ENCODE measurements around the gene ALKBH8. TPM values are rescaled to one million over a fixed set of nuclear protein-coding genes. Genes with fewer than 3 reads are reported as not detected.
"Not testable (repeated sequence)": the region's sequence is repeated elsewhere in the genome, so short reads cannot be mapped to it uniquely, and the experiment has no call there.

Gene ALKBH8
- total RNA-seq, 6 experiments from 2014 or later: 5.6 to 9.6 (median 7.1) TPM

DNA sequence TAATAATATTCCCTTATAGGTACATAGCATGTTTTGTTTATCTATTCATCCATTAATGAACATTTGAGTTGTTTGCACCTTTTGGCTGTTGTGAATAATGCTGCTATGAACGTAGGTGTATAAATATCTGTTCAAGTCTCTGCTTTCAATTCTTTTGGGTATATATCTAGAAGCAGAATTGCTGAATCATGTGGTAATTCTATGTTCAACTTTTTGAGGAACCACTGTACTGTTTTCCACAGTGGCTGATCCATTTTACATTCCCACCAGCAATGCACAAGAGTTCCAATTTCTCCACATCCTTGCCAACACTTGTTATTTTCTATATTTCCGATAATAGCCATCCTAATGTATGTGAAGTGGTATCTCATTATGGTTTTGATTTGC lies 56.7 kb downstream of the ALKBH8 start:
- Mint-ChIP-seq H3K4me1 (ENCODE audit: low read depth) (peaks cover 10% of the 10 kb centered on the region), H3K27ac (no peak overlapping the region), H3K9me3 (no peaks in the 10 kb centered on the region), H3K27me3 (ENCODE audit: insufficient read depth) (no peaks in the 10 kb centered on the region; the same call in none of the 2 replicates), H3K4me3 (no peak overlapping the region), H3K36me3 (ENCODE audit: low read depth) (peaks cover 17% of the 10 kb centered on the region)
- TF ChIP-seq, protein P1, sequence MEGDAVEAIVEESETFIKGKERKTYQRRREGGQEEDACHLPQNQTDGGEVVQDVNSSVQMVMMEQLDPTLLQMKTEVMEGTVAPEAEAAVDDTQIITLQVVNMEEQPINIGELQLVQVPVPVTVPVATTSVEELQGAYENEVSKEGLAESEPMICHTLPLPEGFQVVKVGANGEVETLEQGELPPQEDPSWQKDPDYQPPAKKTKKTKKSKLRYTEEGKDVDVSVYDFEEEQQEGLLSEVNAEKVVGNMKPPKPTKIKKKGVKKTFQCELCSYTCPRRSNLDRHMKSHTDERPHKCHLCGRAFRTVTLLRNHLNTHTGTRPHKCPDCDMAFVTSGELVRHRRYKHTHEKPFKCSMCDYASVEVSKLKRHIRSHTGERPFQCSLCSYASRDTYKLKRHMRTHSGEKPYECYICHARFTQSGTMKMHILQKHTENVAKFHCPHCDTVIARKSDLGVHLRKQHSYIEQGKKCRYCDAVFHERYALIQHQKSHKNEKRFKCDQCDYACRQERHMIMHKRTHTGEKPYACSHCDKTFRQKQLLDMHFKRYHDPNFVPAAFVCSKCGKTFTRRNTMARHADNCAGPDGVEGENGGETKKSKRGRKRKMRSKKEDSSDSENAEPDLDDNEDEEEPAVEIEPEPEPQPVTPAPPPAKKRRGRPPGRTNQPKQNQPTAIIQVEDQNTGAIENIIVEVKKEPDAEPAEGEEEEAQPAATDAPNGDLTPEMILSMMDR (IDR thresholded peaks at IDR 0.05): no peak
- no peak for DNase-seq

DNA sequence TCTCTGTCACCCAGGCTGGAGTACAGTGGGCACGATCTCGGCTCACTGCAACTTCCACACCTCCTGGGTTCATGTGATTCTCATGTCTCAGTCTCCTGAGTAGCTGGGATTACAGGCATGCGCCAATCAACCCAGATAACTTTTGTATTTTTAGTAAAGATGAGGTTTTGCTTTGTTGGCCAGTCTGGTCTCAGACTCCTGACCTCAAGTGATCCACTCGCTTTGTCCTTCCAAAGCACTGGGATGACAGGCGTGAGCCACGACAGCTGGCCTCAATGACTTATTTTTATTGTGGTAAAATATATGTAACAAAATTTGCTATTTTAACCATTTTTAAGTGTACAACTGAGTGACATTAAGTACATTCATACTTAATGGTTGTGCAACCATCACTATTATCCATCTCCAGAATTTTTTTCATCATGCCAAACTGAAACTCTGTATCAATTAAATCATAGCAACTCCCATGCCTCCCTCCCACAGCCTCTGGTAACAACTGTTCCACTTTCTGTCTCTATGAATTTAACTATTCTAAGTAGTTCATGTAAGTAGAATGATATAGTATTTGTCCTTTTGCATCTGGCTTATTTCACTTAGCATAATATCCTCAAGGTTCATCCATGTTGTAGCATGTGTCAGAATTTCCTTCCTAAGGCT lies 57.2 kb downstream of the ALKBH8 start:
- H3K27me3 Mint-ChIP-seq (ENCODE audit: insufficient read depth): no peaks in the 10 kb centered on the region; the same call in none of the 2 replicates
- TF ChIP-seq, protein P1 (IDR thresholded peaks at IDR 0.05): no peak
- peaks cover 7% of the 10 kb centered on the region for H3K4me1 Mint-ChIP-seq (ENCODE audit: low read depth)
- H3K27ac Mint-ChIP-seq: no peak overlapping the region
- no peaks in the 10 kb centered on the region for H3K9me3 Mint-ChIP-seq
- peaks cover 15% of the 10 kb centered on the region for H3K36me3 Mint-ChIP-seq (ENCODE audit: low read depth)
- no peak for DNase-seq
- H3K4me3 Mint-ChIP-seq: no peak overlapping the region

DNA sequence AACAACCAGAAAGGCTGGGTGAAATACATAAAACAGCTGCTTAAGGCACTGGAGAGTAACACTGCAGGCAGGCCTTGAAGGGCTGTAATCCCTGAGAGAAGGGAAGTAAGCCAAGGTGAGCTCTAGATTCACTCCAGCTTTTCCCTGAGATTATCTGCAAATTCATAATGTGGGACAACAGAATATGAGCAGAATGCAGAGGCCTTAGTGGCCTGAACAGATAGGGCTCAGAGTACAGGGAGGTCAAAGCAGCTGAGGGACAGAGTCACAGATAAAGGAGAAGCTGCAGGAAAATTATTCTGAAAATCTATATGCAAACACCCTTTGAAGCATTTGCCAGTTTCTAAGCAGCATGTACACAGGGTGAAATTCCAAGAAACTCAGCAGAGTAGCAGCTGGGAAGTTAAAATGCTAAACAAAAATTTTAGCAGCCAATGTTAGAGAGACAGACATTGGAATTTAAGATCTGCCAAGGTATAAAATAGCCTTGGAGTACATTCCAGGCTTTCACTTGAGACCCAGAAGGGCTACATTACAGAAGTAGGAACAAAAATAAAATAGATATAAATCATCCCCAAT lies 59.8 kb downstream of the ALKBH8 start:
- H3K4me1 Mint-ChIP-seq (ENCODE audit: low read depth): no peaks in the 10 kb centered on the region
- H3K4me3 Mint-ChIP-seq: no peak overlapping the region
- DNase-seq: no peak
- H3K27me3 Mint-ChIP-seq (ENCODE audit: insufficient read depth): no peaks in the 10 kb centered on the region; the same call in none of the 2 replicates
- H3K9me3 Mint-ChIP-seq: no peaks in the 10 kb centered on the region
- H3K27ac Mint-ChIP-seq: no peak overlapping the region
- H3K36me3 Mint-ChIP-seq (ENCODE audit: low read depth): peaks cover 36% of the 10 kb centered on the region
- TF ChIP-seq, protein P1 (IDR thresholded peaks at IDR 0.05): no peak

DNA sequence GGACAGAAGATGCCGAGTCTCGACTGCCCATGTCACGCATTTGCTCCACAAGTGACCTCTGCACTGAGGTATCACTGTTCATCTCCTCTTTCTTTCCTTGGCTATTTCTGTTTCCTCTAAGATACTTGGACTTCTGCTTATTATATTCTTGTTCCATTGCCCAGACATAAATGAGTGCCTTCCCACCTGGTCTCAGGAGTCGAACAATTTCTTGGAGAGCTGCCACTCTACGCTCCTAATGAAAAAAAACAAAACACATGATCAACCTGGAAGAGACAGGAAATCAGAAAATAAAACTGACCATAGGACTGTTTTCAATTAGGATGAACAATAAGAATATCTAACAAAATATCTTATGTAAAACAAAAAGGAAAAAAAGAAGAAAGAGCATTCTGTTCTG lies 60.6 kb downstream of the ALKBH8 start:
- Mint-ChIP-seq H3K36me3 (ENCODE audit: low read depth) (peaks cover 36% of the 10 kb centered on the region), H3K27ac (no peak overlapping the region), H3K9me3 (no peaks in the 10 kb centered on the region), H3K4me1 (ENCODE audit: low read depth) (no peaks in the 10 kb centered on the region), H3K4me3 (no peak overlapping the region), H3K27me3 (ENCODE audit: insufficient read depth) (no peaks in the 10 kb centered on the region; the same call in 1 of the 2 replicates)
- TF ChIP-seq, protein P1 (IDR thresholded peaks at IDR 0.05): no peak
- DNase-seq: no peak

DNA sequence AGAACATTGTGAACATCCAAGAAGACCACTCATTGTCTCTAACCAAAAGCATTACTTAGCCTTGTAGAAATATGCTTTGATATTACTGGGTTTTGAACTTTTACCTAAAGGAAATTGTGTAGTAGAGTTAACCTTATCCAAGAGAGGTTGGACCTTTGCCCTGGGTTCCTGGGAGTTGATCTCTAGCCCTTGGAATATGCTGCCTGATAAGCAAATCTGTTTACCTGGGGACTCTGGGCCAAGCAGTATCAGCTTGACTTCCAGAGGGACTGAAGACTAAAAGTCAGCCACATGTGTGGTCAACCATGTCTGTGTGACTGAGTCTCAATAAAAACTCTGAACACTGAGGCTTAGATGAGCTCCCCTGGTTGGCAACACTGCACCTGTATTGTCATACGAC lies 63.8 kb downstream of the ALKBH8 start:
- Mint-ChIP-seq H3K27ac (no peak overlapping the region), H3K27me3 (ENCODE audit: insufficient read depth) (no peaks in the 10 kb centered on the region; the same call in 1 of the 2 replicates)
- no peak for DNase-seq

DNA sequence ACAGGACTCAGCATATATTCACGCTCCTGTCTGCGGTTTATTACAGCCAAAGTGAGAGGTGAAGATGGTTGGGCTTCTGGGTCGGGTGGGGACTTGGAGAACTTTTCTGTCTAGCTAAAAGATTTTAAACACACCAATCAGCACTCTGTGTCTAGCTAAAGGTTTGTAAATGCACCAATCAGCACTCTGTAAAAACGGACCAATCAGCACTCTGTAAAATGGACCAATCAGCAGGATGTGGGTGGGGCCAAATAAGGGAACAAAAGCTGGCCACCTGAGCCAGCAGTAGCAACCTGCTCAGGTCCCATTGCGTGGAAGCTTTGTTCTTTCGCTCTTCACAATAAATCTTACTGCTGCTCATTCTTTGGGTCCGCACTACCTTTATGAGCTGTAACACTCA lies 68.2 kb downstream of the ALKBH8 start:
- peaks cover 18% of the 10 kb centered on the region for H3K36me3 Mint-ChIP-seq (ENCODE audit: low read depth)

More for the DNA sequence above, 63.8 kb downstream of the ALKBH8 start:
- TF ChIP-seq, protein P1 (IDR thresholded peaks at IDR 0.05): no peak
- H3K9me3 Mint-ChIP-seq: no peaks in the 10 kb centered on the region
- H3K4me3 Mint-ChIP-seq: no peak overlapping the region
- H3K36me3 Mint-ChIP-seq (ENCODE audit: low read depth): peaks cover 41% of the 10 kb centered on the region
- no peaks in the 10 kb centered on the region for H3K4me1 Mint-ChIP-seq (ENCODE audit: low read depth)

More for the DNA sequence above, 68.2 kb downstream of the ALKBH8 start:
- not testable (repeated sequence) for H3K4me3 Mint-ChIP-seq; DNase-seq; H3K4me1 Mint-ChIP-seq (ENCODE audit: low read depth); H3K27me3 Mint-ChIP-seq (ENCODE audit: insufficient read depth); H3K27ac Mint-ChIP-seq; H3K9me3 Mint-ChIP-seq
